Peyer's patch (tissue), 4 donors: Measurements from ENCODE around the gene DBT.

Experiments used
- POLR2A ChIP-seq, 2 donors: fragments of 450-650 bp; IDR thresholded peaks; one replicate each; pipeline ENCODE4 v1.5.1; 2017; ENCODE audit warnings: antibody characterized with exemption in 2 of 2, mild to moderate bottlenecking in 2 of 2, moderate library complexity in 2 of 2
- TF ChIP-seq, protein P1 (sequence below), 6 experiments: fragments of 450-650 bp in 4 of 6; fragments of 200-600 bp in 2 of 6; sonication (generic) in 1 of 6; IDR thresholded peaks; one replicate each; pipeline ENCODE4 v1.5.1; 2017 to 2019; ENCODE audit warnings: antibody characterized with exemption in 6 of 6, mild to moderate bottlenecking in 3 of 6, moderate library complexity in 1 of 6

DNA sequence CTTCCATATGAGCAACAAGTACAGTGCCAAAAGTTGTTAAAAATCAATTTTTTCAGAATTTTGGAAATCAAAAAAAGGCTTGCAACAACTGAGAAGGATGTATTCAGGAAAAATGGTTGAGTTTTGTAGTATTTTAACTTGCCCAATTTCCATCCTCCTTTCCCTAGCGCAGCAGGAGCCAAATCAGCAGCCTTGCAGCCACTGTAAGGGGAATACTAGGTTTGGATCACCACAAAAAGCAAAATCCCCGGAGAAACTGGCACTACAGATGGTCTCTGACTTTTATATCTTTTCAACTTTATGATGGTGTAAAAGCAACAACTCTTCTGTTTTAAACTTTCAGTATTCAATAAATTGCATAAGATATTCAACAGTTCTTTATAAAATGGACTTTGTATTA lies 17.9 kb downstream of the DBT start:
- TF ChIP-seq, protein P1, sequence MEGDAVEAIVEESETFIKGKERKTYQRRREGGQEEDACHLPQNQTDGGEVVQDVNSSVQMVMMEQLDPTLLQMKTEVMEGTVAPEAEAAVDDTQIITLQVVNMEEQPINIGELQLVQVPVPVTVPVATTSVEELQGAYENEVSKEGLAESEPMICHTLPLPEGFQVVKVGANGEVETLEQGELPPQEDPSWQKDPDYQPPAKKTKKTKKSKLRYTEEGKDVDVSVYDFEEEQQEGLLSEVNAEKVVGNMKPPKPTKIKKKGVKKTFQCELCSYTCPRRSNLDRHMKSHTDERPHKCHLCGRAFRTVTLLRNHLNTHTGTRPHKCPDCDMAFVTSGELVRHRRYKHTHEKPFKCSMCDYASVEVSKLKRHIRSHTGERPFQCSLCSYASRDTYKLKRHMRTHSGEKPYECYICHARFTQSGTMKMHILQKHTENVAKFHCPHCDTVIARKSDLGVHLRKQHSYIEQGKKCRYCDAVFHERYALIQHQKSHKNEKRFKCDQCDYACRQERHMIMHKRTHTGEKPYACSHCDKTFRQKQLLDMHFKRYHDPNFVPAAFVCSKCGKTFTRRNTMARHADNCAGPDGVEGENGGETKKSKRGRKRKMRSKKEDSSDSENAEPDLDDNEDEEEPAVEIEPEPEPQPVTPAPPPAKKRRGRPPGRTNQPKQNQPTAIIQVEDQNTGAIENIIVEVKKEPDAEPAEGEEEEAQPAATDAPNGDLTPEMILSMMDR (IDR thresholded peaks at IDR 0.05) = no peak
- no peak for TF ChIP-seq POLR2A (IDR thresholded peaks at IDR 0.05)
